GM18519 (cell line): Measurements from ENCODE around the gene TGFBRAP1.

Experiments
- ATAC-seq: cut with Tn5 transposase; IDR thresholded peaks from one replicate; pipeline ENCODE4 v1.9.1; 2021; ENCODE audit warnings: mild to moderate bottlenecking, moderate library complexity; ENCODE audit not compliant: unreplicated experiment, low FRiP score

TGFBRAP1 gene, protein sequence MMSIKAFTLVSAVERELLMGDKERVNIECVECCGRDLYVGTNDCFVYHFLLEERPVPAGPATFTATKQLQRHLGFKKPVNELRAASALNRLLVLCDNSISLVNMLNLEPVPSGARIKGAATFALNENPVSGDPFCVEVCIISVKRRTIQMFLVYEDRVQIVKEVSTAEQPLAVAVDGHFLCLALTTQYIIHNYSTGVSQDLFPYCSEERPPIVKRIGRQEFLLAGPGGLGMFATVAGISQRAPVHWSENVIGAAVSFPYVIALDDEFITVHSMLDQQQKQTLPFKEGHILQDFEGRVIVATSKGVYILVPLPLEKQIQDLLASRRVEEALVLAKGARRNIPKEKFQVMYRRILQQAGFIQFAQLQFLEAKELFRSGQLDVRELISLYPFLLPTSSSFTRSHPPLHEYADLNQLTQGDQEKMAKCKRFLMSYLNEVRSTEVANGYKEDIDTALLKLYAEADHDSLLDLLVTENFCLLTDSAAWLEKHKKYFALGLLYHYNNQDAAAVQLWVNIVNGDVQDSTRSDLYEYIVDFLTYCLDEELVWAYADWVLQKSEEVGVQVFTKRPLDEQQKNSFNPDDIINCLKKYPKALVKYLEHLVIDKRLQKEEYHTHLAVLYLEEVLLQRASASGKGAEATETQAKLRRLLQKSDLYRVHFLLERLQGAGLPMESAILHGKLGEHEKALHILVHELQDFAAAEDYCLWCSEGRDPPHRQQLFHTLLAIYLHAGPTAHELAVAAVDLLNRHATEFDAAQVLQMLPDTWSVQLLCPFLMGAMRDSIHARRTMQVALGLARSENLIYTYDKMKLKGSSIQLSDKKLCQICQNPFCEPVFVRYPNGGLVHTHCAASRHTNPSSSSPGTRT

GRCh38 chr2:105329561-105330495, at the start of gene TGFBRAP1:
TGFBRAP1 (minus strand) TSS chr2:105329735; CDS start chr2:105308301, 21,434 bp downstream.
- peak; percentile 69 for ATAC-seq

- no peak for ATAC-seq
These were observed 49.4 kb upstream of the TGFBRAP1 start for GRCh38 chr2:105378921-105379383.

GRCh38 chr2:105378276-105378840, 48.8 kb upstream of the TGFBRAP1 start:
- ATAC-seq = no peak

GRCh38 chr2:105377871-105378270, 48.3 kb upstream of the TGFBRAP1 start:
- ATAC-seq = no peak

- ATAC-seq = no peak
These were observed 47.3 kb upstream of the TGFBRAP1 start for GRCh38 chr2:105376789-105377240.

DNA sequence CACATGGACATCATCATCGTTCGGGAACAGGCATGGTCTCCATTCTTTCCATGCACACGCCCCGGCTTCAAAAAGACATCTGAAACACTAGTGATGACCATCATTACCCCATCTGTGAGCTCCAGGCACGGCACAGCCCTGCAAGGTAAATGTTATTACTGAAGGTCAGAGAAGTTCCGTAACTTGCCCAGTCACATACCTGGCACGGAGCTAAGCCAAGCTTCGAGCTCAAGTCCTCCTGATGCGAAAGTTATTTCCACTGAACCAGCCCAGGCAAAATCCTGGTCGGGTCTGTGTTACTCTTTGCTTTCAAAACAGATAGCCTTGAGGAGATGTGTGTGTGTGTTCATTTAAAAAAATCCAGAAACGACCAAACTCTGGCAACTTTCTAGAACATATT, 46.5 kb upstream of the TGFBRAP1 start:
- ATAC-seq = no peak

DNA sequence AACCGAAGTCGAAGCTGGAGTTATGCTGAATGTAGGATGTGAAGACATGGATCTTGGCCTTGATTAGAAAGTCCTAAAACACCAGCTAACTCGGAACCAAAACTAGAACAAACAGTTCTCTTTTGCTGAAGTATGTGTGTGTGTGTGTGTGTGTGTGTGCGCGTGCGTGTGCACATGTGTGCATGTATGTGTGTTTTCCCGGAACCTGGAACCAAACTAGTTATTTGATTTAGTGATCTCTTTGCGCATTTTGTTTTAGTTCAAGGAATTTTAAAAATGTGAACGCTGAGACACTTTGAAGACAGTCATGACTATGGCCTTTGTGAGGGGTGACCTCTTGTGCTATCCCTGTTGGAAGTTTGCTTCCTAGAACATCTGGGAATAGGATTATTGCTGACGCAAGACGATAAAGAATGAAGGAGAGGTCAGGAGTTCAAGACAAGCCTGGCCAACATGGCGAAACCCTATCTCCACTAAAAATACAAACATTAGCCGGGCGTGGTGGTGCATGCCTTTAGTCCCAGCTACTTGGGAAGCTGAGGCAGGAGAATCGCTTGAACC, 45.5 kb upstream of the TGFBRAP1 start:
- no peak for ATAC-seq

DNA sequence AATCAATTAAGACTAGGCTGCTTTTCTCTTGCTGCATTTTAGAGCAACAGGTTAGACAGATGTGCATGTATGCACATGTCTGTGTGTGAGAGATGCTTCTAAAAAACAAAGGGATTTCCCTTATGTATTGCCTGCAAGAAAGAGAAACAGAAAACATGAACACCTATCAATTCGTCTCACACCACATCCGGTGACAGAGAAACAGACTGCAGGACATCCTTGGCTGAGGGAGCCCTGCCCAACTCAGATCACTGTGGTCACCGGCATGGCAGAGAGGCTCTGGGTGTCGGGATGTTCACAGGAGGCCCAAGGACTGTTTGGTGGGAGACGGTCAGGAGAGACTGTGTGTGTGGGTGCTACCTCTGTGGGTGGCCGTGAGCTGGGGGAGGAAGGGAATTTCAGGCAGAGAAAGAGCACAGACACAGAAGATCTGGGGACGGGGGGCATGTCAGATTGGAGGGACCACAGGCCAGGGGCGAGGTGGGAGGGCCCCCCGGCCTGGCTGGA, 44.4 kb upstream of the TGFBRAP1 start:
- ATAC-seq = peak; percentile 94

GRCh38 chr2:105373344-105373781, 43.8 kb upstream of the TGFBRAP1 start:
- ATAC-seq = no peak

- no peak for ATAC-seq
These were observed 42.3 kb upstream of the TGFBRAP1 start for GRCh38 chr2:105371810-105372209.

GRCh38 chr2:105371156-105371555, 41.6 kb upstream of the TGFBRAP1 start:
- no peak for ATAC-seq

DNA sequence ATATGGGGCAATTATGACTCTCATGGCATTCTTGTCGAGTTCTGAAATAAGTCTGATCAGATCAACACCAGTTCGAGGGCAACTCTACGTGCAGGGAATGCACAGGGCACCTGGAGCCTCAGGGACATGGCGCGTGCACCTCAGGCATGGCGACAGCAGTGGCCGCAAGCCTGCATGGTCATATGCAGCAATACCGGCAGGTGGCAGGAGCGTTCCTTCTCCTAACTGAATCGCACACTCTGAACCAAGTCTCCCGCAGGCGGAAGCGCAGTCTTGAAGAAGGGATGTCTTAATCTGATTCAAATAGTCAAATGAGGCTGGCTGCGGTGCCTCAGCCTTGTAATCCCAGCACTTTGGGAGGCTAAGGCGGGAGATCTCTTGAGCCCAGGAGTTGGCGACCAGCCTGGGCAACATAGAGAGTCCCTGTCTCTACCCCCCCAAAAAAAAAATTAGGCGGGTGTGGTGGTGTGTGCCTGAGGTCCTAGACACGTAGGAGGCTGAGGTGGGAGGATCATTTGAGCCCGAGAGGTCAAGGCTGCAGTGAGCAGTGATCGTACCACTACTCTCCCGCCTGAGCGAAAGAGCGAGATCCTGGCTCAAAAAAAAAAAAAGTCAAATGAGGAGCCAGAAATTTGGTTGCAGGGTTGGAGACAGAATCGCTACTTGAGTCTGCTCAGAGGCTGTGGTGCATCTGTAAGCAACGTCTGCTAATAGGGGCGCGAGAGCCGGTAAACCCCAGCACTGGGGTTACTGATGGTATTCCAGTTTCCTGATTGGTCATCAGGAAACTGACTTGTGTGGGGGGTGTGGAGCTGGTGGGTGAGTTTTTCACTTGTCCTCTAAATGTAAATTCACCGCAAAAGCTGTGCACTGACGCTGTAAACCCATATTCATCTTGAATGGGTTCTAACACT, 40.5 kb upstream of the TGFBRAP1 start:
- ATAC-seq = peak; percentile 78

GRCh38 chr2:105368759-105369408, 39.3 kb upstream of the TGFBRAP1 start:
- ATAC-seq = no peak

GRCh38 chr2:105365206-105365605, 35.7 kb upstream of the TGFBRAP1 start:
- no peak for ATAC-seq

- ATAC-seq = no peak
These were observed 35.1 kb upstream of the TGFBRAP1 start for GRCh38 chr2:105364436-105365139.

GRCh38 chr2:105362862-105363591, 33.5 kb upstream of the TGFBRAP1 start:
- no peak for ATAC-seq
